HepG2 (cell line): ENCODE measurements around the gene FAAP100. TPM values are rescaled to one million over a fixed set of nuclear protein-coding genes. Genes with fewer than 3 reads are reported as not detected.
A peak's percentile ranks its signal among the peaks of the same experiment; 100 is the strongest.

Source experiments
- ARNTL ChIP-seq: sonication (generic); formaldehyde crosslinking; IDR thresholded peaks from 2 replicates; pipeline ENCODE4 v1.4.0; 2020; ENCODE audit warnings: mild to moderate bottlenecking, missing genetic modification reagents
- ATF7-NPFF ChIP-seq: sonication (generic); formaldehyde crosslinking; IDR thresholded peaks from 2 replicates; pipeline ENCODE4 v1.8.1; 2023; ENCODE audit warnings: mild to moderate bottlenecking, low read depth, missing genetic modification reagents, moderate library complexity
- CEBPB ChIP-seq: IDR thresholded peaks from 2 replicates; pipeline ENCODE4 v1.6.1; 2011; ENCODE audit warnings: low read depth, low read length, improper control_type of control experiment, borderline replicate concordance
- IKZF5 ChIP-seq: IDR thresholded peaks from 2 replicates; pipeline ENCODE4 v1.6.1; 2018; ENCODE audit warnings: missing genetic modification reagents, mild to moderate bottlenecking, missing compliant biosample characterization
- MAZ ChIP-seq, 2 experiments: sonication (generic) in 1 of 2; formaldehyde crosslinking in 1 of 2; IDR thresholded peaks; 2 replicates each; pipeline versions ENCODE4 v1.5.0 to v1.6.1; 2012 to 2020; ENCODE audit warnings: low read depth in 2 of 2, mild to moderate bottlenecking in 2 of 2, borderline replicate concordance in 1 of 2, improper control_type of control experiment in 1 of 2, low read length in 1 of 2, missing genetic modification reagents in 1 of 2, moderate library complexity in 1 of 2
- NFE2 ChIP-seq: sonication (generic); formaldehyde crosslinking; IDR thresholded peaks from 2 replicates; pipeline ENCODE4 v1.4.0; 2020; ENCODE audit warnings: missing genetic modification reagents
- NFYC ChIP-seq: IDR thresholded peaks from 2 replicates; pipeline ENCODE4 v1.6.1; 2016; ENCODE audit warnings: missing genetic modification reagents, missing compliant biosample characterization
- SP1 ChIP-seq, 2 experiments: fragments of 450-650 bp in 1 of 2; sonication (generic) in 1 of 2; formaldehyde crosslinking in 1 of 2; IDR thresholded peaks; 2 replicates each; pipeline versions ENCODE4 v1.4.0 to v1.6.1; 2016 to 2020; ENCODE audit warnings: missing genetic modification reagents in 1 of 2
- SP5 ChIP-seq: IDR thresholded peaks from 2 replicates; pipeline ENCODE4 v1.6.1; 2016; ENCODE audit warnings: low read depth, borderline replicate concordance
- TIGD3 ChIP-seq: sonication (generic); formaldehyde crosslinking; IDR thresholded peaks from 2 replicates; pipeline ENCODE4 v1.5.1; 2020; ENCODE audit warnings: mild to moderate bottlenecking, missing genetic modification reagents, borderline replicate concordance
- ZNF281 ChIP-seq: sonication (generic); formaldehyde crosslinking; IDR thresholded peaks from 2 replicates; pipeline ENCODE4 v1.4.0; 2020; ENCODE audit warnings: missing genetic modification reagents, borderline replicate concordance
- ZNF619 ChIP-seq: sonication (generic); formaldehyde crosslinking; IDR thresholded peaks from 2 replicates; pipeline ENCODE4 v1.4.0; 2020; ENCODE audit warnings: mild to moderate bottlenecking, missing genetic modification reagents
- ZNF691 ChIP-seq: sonication (generic); formaldehyde crosslinking; IDR thresholded peaks from 2 replicates; pipeline ENCODE4 v1.4.0; 2020; ENCODE audit warnings: missing genetic modification reagents, low read depth, mild to moderate bottlenecking, borderline replicate concordance
- ZNF761 ChIP-seq: sonication (generic); formaldehyde crosslinking; conservative IDR thresholded peaks from 2 replicates; pipeline ENCODE4 v1.4.0; 2020; ENCODE audit warnings: mild to moderate bottlenecking, missing genetic modification reagents
- ZNF788 ChIP-seq: sonication (generic); formaldehyde crosslinking; IDR thresholded peaks from 2 replicates; pipeline ENCODE4 v1.5.0; 2020; ENCODE audit warnings: mild to moderate bottlenecking, missing genetic modification reagents, borderline replicate concordance
- ZSCAN29 ChIP-seq: sonication (generic); formaldehyde crosslinking; conservative IDR thresholded peaks from 2 replicates; pipeline ENCODE4 v1.4.0; 2020; ENCODE audit warnings: mild to moderate bottlenecking, missing genetic modification reagents
- polyA plus RNA-seq, 8 experiments: library from polyadenylated mRNA; depleted of rRNA in 3 of 8; stranded (reverse) in 7 of 8; unstranded in 1 of 8; fragments of >200 nt; fragmentation: Illumina TruSeq in 4 of 8; extraction: Trizol in 4 of 8; gene quantifications; 2 replicates each; pipeline versions ENCODE4 v1.2.1 to v1.2.3, GENCODE V29; 2011 to 2016; ENCODE audit warnings: low read depth in 4 of 8, missing spikeins in 1 of 8, mixed read lengths in 1 of 8; ENCODE audit not compliant: insufficient read depth in 1 of 8
- total RNA-seq, 5 experiments: library from RNA; depleted of rRNA; stranded (reverse); fragments of >200 nt; fragmentation: Illumina TruSeq; extraction: Trizol; gene quantifications; 2 replicates each; pipeline ENCODE4 v1.2.3, GENCODE V29; 2016; ENCODE audit warnings: low read depth in 1 of 5
- TF ChIP-seq, protein P1 (sequence below): sonication (generic); formaldehyde crosslinking; IDR thresholded peaks from 2 replicates; pipeline ENCODE4 v1.8.0; 2022; ENCODE audit warnings: missing genetic modification reagents, mild to moderate bottlenecking, borderline replicate concordance
- TF ChIP-seq, protein P2 (sequence below): sonication (generic); formaldehyde crosslinking; IDR thresholded peaks from 2 replicates; pipeline ENCODE4 v1.8.1; 2023; ENCODE audit warnings: mild to moderate bottlenecking, inconsistent platforms, moderate library complexity, missing genetic modification reagents, borderline replicate concordance

Gene FAAP100
- total and polyA plus RNA-seq, 2 of the 13 experiments (the other 11 are each of a cell fraction or from before 2014, with no cell fraction given): 7.6 to 20.8 TPM

GRCh38 chr17:81519284-81520020, 32.7 kb downstream of the FAAP100 start (continued):
- TF ChIP-seq ZNF281 (CRISPR knock-in tag) (peak; percentile 4; the same call in 1 of the 2 replicates), ARNTL (CRISPR knock-in tag) (peak; percentile 85; the same call in 1 of the 2 replicates), ZNF761 (CRISPR knock-in tag) (peak; percentile 96; the same call in 1 of the 2 replicates), NFYC (CRISPR knock-in tag) (0 out of 2 replicates have a peak, but pooled peaks have one; percentile 8), ZNF619 (CRISPR knock-in tag) (no peak; the same call in 1 of the 2 replicates), ZSCAN29 (CRISPR knock-in tag) (peak; percentile 59), ZNF788 (peak; percentile 31; the same call in 1 of the 2 replicates), ZNF691 (peak; percentile 88; the same call in 1 of the 2 replicates), NFE2 (peak; percentile 25; the same call in 1 of the 2 replicates), SP5 (peak; percentile 81), CEBPB (no peak), MAZ (IDR thresholded peaks at IDR 0.05; ENCODE audit: borderline replicate concordance, low read depth, low read length) (peak; percentile 17; the same call in 1 of the 2 replicates), MAZ (CRISPR knock-in tag; IDR thresholded peaks at IDR 0.05; ENCODE audit: low read depth) (peak; percentile 88), TIGD3 (CRISPR knock-in tag) (no peak), ATF7-NPFF (CRISPR knock-in tag) (peak; percentile 28; the same call in 1 of the 2 replicates), IKZF5 (CRISPR knock-in tag) (0 out of 2 replicates have a peak, but pooled peaks have one; percentile 32), SP1 (IDR thresholded peaks at IDR 0.05) (no peak), SP1 (CRISPR knock-in tag; IDR thresholded peaks at IDR 0.05) (peak; percentile 39; the same call in 1 of the 2 replicates)
- TF ChIP-seq, protein P1, sequence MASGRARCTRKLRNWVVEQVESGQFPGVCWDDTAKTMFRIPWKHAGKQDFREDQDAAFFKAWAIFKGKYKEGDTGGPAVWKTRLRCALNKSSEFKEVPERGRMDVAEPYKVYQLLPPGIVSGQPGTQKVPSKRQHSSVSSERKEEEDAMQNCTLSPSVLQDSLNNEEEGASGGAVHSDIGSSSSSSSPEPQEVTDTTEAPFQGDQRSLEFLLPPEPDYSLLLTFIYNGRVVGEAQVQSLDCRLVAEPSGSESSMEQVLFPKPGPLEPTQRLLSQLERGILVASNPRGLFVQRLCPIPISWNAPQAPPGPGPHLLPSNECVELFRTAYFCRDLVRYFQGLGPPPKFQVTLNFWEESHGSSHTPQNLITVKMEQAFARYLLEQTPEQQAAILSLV (CRISPR knock-in tag): no peak
- TF ChIP-seq, protein P2, sequence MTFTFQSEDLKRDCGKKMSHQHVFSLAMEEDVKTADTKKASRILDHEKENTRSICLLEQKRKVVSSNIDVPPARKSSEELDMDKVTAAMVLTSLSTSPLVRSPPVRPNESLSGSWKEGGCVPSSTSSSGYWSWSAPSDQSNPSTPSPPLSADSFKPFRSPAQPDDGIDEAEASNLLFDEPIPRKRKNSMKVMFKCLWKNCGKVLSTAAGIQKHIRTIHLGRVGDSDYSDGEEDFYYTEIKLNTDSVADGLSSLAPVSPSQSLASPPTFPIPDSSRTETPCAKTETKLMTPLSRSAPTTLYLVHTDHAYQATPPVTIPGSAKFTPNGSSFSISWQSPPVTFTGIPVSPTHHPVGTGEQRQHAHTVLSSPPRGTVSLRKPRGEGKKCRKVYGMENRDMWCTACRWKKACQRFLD (CRISPR knock-in tag): 0 out of 2 replicates have a peak, but pooled peaks have one; percentile 19
